Lung (tissue), 12 donors: ENCODE data around the gene TEX29. TPM values are rescaled to one million over a fixed set of nuclear protein-coding genes. Genes with fewer than 3 reads are reported as not detected.

Source experiments
- ATAC-seq: fragments of 200-7000 bp; cut with Tn5 transposase; one replicate; pipeline ENCODE4 v1.9.1; 2020; ENCODE audit warnings: moderate number of reproducible peaks; ENCODE audit not compliant: insufficient read depth, low FRiP score
- DNase-seq, 3 donors: peaks; one replicate each; pipeline ENCODE4 v3.0.0-alpha.2; 2013 to 2017
- H3K27ac ChIP-seq, 2 donors: one replicate each; pipeline ENCODE4 v1.5.1; 2013; ENCODE audit warnings: mild to moderate bottlenecking in 2 of 2, moderate library complexity in 2 of 2, control low read depth in 1 of 2, inconsistent platforms in 1 of 2, low read depth in 1 of 2, low read length in 1 of 2
- H3K27me3 ChIP-seq, 3 donors: one replicate each; pipeline ENCODE4 v1.5.1; 2013; ENCODE audit warnings: low read length in 2 of 3; ENCODE audit not compliant: control insufficient read depth in 3 of 3, insufficient read depth in 3 of 3
- H3K36me3 ChIP-seq, 4 donors: one replicate each; pipeline ENCODE4 v1.5.1; 2013; ENCODE audit warnings: low read length in 4 of 4, mild to moderate bottlenecking in 1 of 4, moderate library complexity in 1 of 4; ENCODE audit not compliant: control insufficient read depth in 4 of 4, insufficient read depth in 4 of 4
- H3K4me1 ChIP-seq, 5 donors: one replicate each; pipeline ENCODE4 v1.5.1; 2013; ENCODE audit warnings: low read length in 5 of 5, mild to moderate bottlenecking in 2 of 5, moderate library complexity in 1 of 5; ENCODE audit not compliant: control insufficient read depth in 5 of 5, insufficient read depth in 5 of 5
- H3K4me3 ChIP-seq: one replicate; pipeline ENCODE4 v1.5.1; 2013; ENCODE audit warnings: mild to moderate bottlenecking, control low read depth, moderate library complexity
- H3K9ac ChIP-seq, 2 donors: one replicate each; pipeline ENCODE4 v1.5.1; 2013; ENCODE audit warnings: low read length in 2 of 2, control low read depth in 1 of 2; ENCODE audit not compliant: insufficient read depth in 1 of 2
- H3K9me3 ChIP-seq, 4 donors: one replicate each; pipeline ENCODE4 v1.5.1; 2013; ENCODE audit warnings: low read length in 3 of 4, mild to moderate bottlenecking in 1 of 4, moderate library complexity in 1 of 4; ENCODE audit not compliant: control insufficient read depth in 4 of 4, insufficient read depth in 3 of 4
- CTCF ChIP-seq: IDR thresholded peaks from 2 replicates; pipeline ENCODE4 v1.5.1; 2012; ENCODE audit warnings: mild to moderate bottlenecking; ENCODE audit errors: control extremely low read depth, extremely low read depth
- WGBS, 2 donors: extraction: QIAGEN DNeasy Blood & Tissue Kit; methylation state at CpG; one replicate each; pipeline ENCODE4 v1.1.7; 2013; 5-methylcytosine and 5-hydroxymethylcytosine counted together
- polyA plus RNA-seq, 2 donors: library from polyadenylated mRNA; stranded (reverse); fragments of 200-250 nt; gene quantifications; one replicate each; pipeline ENCODE4 v1.2.1, GENCODE V29; 2013
- total RNA-seq, 2 donors: library from RNA; depleted of rRNA in 1 of 2; stranded (reverse); fragments of >200 nt in 1 of 2; gene quantifications; one replicate each; pipeline ENCODE4 v1.2.1, GENCODE V29; 2014 to 2021
- donor health status: control.
- donor health status: control.
- donor health status: Bipolar disorder and iron deficiency.
- donor health status: healthy.
- donor health status: DM: yes; HTN: yes; CAD: no.

Gene TEX29
- total and polyA plus RNA-seq, 4 donors: 0.19 to 0.79 (median 0.25) TPM; not detected in 1

DNA sequence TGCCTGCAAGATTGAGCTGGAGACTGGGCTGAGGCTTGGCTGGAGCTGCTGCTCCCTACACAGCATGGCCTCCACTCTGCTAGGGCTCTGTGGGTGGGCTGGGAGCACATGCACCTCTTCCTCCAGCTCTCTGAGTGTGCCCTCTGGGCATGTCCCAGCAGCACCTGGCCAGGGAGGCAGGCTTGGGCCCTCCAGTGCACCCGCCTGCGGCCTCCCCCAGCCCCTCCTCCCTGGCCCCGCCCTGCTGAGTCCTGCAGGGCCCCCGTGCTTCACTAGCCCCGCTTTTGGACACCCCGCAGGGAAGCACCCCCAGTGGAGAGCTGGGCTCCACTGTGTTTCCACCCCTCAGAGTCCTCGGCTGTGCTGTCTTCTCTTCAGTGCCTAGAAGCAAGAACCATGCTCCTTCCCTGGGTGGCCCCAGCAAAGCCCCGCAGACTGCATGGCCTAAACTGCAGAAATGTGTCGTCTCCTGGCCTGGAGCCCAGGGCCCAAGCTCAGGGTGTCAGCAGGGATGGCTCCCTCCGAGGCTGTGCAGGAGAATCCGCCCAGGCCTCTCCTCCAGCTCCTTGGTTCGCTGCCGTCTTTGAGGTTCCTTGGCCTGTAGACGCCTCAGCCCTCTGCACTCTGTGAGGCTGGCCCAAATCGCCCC lies 5.0 kb upstream of the TEX29 start:
- 90 to 91% methylated on average over 14 to 15 of the region's 15 CpGs for WGBS, 2 donors
- peak in 2 of 3 donors; percentile 6 to 44 for DNase-seq

DNA sequence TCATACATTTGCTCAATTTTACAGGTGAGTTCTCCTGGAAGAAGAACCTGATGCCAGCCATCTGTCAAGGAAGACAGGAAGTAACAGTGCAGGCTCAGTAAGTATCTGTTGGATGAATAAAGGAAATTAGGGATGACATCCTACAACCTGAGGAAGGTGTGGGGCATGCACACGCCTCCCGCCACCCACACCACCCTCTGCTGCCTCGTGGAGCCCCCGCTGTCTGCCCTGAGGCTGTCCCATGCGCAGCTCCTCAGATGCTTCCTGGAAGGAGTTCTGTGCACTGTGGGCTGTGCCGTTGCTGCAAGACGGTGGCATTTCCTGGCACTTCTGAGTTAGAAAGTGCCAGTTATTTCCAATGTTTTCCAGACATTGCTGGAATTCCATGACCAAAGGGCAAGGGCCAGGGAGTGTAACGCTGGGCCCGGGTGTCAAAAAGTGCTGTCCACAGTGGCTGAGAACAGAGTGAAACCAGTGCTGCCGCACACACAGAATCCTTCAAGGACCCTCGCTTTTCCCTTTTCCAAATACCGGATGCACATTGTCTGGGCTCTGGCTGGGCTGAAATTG lies 4.2 kb upstream of the TEX29 start:
- 78 to 82% methylated on average over 12 of the region's 12 CpGs for WGBS, 2 donors
- no peak overlapping the region for H3K27ac ChIP-seq
- ATAC-seq: no peak

More for the DNA sequence above, 5.0 kb upstream of the TEX29 start:
- Histone ChIP-seq H3K27me3 (no peaks in the 10 kb centered on the region), H3K9ac (no peak overlapping the region), H3K4me1 (peaks cover 0 to 16% (median 0%) of the 10 kb centered on the region in 5 donors), H3K27ac (no peak overlapping the region), H3K4me3 (no peak overlapping the region), H3K36me3 (peaks cover 0 to 20% (median 10%) of the 10 kb centered on the region in 4 donors), H3K9me3 (peaks cover 0 to 16% (median 4%) of the 10 kb centered on the region in 4 donors)
- ATAC-seq: no peak
- no peak for TF ChIP-seq CTCF

GRCh38 chr13:111317042-111317550 lies 3.3 kb upstream of the TEX29 start:
- Histone ChIP-seq H3K4me1 (peaks cover 0 to 16% (median 0%) of the 10 kb centered on the region in 5 donors), H3K27me3 (no peaks in the 10 kb centered on the region), H3K4me3 (no peak overlapping the region), H3K9me3 (peaks cover 0 to 7% (median 3%) of the 10 kb centered on the region in 4 donors), H3K36me3 (peaks cover 0 to 16% (median 6%) of the 10 kb centered on the region in 4 donors), H3K9ac (no peak overlapping the region), H3K27ac (no peak overlapping the region)
- WGBS, 2 donors: 94 to 97% methylated on average over 14 of the region's 14 CpGs
- ATAC-seq: no peak
- no peak for TF ChIP-seq CTCF
- DNase-seq: no peak

More for the DNA sequence above, 4.2 kb upstream of the TEX29 start:
- peaks cover 0 to 16% (median 8%) of the 10 kb centered on the region in 4 donors for H3K36me3 ChIP-seq
- no peak for DNase-seq
- no peak overlapping the region for H3K9ac ChIP-seq
- peaks cover 0 to 11% (median 4%) of the 10 kb centered on the region in 4 donors for H3K9me3 ChIP-seq
- peaks cover 0 to 16% (median 0%) of the 10 kb centered on the region in 5 donors for H3K4me1 ChIP-seq
- no peak overlapping the region for H3K4me3 ChIP-seq
- TF ChIP-seq CTCF: no peak
- no peaks in the 10 kb centered on the region for H3K27me3 ChIP-seq
